ENCODE data around the gene PRR19.
"Not testable (repeated sequence)": the region's sequence is repeated elsewhere in the genome, so short reads cannot be mapped to it uniquely, and the experiment has no call there.

The PRR19 gene

GRCh38 chr19:42325308-42325895, 23.5 kb downstream of the PRR19 start, which contains the start of gene MEGF8:
Gene MEGF8, plus strand, starts transcription at chr19:42325635. Its CDS starts 609 bp downstream, at chr19:42326244.
- peak; percentile 97 for DNase-seq (ENCODE audit: low read depth, low spot score)

DNA sequence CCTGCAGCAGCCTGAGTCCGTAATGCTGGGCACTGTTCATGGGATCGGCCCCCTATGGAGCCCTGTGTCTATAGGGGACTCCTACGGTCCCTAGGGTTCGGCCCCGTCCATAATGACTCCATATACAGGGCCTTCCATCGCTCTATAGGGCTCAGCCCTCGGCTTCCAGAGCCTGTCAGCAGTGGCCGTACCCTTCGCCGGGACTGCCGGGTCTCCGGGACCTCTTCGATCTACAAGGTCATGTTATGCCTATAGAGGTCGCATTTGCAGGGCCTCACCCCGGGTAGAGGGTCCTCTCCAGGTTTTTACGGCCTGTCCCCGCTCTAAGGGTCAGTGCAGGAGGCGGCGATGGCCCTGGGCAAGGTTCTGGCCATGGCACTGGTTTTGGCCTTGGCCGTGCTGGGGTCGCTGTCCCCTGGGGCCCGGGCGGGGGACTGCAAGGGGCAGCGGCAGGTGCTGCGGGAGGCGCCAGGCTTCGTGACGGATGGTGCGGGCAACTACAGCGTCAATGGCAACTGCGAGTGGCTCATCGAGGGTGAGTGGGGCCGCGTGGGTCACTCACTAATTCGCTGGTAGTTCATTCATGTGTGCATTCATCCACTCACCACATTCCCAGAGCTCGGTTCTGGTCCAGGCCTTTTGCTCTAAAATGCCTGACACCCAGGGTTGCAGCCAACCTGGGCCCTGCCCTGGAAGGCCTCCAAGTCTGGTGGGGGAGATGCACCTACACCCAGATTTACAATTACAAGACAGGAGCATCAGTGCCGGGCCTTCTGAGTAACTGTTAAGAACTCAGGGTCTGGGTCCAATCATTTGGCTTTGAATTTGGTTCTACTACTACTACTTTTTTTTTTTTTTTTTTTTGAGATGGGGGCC, 24.2 kb downstream of the PRR19 start:
- DNase-seq (ENCODE audit: low read depth, low spot score) = no peak

DNA sequence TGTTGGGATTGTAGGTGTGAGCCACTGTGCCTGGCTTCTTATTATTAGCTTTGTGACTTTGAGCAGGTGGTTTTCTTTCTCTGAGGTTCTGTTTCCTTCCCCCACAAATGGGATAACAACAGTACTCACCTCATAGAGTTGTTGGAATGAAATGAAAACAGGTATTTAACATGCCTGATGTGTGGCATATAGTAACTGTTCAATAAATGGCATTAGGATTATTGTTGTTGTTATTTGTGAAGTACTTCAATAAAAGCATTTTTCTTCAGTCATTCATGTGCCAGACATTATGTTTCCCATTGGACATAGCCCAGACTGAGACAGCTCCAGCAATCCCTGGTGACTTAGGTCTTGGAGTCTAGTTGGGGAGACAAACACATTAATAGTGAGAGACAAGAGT, 25.0 kb downstream of the PRR19 start:
- no peak for DNase-seq (ENCODE audit: low read depth, low spot score)

- no peak for DNase-seq (ENCODE audit: low read depth, low spot score)
Measured at GRCh38 chr19:42327381-42327780, 25.4 kb downstream of the PRR19 start.

- no peak for DNase-seq (ENCODE audit: low read depth, low spot score)
Measured at GRCh38 chr19:42328106-42328505, 26.2 kb downstream of the PRR19 start.

- DNase-seq (ENCODE audit: low read depth, low spot score) = no peak
Measured at GRCh38 chr19:42328854-42329253, 26.9 kb downstream of the PRR19 start.

- no peak for DNase-seq (ENCODE audit: low read depth, low spot score)
Measured at GRCh38 chr19:42330241-42330711, 28.3 kb downstream of the PRR19 start.

DNA sequence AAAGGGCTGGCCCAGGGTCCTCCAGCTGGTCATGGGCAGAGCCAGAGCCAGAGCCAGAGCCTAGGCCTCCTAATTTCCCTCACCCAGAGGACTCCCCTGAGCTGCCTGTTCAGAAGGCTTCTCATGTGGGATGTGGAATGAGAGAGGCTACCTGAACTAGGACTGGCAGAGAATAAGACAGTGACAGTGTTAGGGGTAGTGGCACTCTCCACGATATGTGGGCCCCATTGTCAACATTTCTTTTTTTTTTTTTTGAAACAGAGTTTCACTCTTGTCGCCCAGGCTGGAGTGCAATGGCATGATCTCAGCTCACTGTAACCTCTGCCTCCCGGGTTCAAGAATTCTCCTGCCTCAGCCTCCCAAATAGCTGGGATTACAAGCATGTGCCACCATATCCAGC, 29.4 kb downstream of the PRR19 start:
- DNase-seq (ENCODE audit: low read depth, low spot score) = not testable (repeated sequence)

- DNase-seq (ENCODE audit: low read depth, low spot score) = no peak
Measured at GRCh38 chr19:42332059-42332458, 30.1 kb downstream of the PRR19 start.

- no peak for DNase-seq (ENCODE audit: low read depth, low spot score)
Measured at GRCh38 chr19:42333018-42333417, 31.1 kb downstream of the PRR19 start.

GRCh38 chr19:42333975-42334696, 32.2 kb downstream of the PRR19 start:
- DNase-seq (ENCODE audit: low read depth, low spot score) = no peak

- DNase-seq (ENCODE audit: low read depth, low spot score) = no peak
Measured at GRCh38 chr19:42334697-42335373, 32.9 kb downstream of the PRR19 start.

GRCh38 chr19:42335374-42335936, 33.5 kb downstream of the PRR19 start:
- DNase-seq (ENCODE audit: low read depth, low spot score) = no peak

DNA sequence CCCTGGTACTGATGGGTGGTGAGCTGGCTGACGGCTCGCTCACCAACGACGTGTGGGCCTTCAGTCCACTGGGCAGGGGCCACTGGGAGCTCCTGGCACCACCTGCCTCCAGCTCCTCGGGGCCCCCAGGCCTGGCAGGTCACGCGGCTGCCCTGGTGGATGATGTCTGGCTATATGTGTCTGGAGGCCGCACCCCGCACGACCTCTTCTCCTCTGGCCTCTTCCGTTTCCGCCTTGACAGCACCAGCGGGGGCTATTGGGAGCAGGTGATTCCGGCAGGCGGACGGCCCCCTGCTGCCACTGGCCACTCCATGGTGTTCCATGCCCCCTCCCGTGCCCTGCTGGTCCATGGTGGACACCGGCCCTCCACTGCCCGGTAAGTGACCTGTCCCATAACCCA, 34.0 kb downstream of the PRR19 start:
- DNase-seq (ENCODE audit: low read depth, low spot score) = no peak

DNA sequence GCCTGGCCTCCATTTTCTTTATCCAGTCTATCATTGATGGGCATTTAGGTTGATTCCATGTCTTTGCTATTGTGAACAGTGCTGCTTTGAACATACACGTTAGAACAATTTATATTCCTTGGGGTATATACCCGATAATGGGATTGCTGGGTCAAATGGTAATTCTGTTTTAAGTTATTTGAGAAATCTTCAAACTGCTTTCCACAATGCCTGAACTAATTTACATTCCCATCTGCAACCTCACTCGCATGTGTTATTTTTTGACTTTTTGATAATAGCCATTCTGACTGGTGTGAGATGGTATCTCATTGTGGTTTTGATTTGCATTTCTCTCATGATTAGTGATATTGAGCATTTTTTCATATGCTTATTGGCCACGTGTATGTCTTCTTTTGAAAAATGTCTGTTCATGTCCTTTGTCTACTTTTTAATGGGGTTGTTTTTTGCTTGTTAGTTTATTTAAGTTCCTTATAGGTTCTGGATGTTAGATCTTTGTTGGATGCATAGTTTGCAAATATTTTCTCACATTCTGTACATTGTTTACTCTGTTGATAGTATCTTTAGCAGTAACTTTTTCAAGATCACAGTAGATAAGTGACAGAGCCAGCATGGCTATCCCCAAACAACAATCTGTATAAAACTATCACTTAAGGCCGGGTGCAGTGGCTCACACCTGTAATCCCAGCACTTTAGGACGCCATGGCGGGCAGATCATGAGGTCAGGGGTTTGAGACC, 37.4 kb downstream of the PRR19 start:
- not testable (repeated sequence) for DNase-seq (ENCODE audit: low read depth, low spot score)

- DNase-seq (ENCODE audit: low read depth, low spot score) = not testable (repeated sequence)
Measured at GRCh38 chr19:42339922-42340321, 38.0 kb downstream of the PRR19 start.

DNA sequence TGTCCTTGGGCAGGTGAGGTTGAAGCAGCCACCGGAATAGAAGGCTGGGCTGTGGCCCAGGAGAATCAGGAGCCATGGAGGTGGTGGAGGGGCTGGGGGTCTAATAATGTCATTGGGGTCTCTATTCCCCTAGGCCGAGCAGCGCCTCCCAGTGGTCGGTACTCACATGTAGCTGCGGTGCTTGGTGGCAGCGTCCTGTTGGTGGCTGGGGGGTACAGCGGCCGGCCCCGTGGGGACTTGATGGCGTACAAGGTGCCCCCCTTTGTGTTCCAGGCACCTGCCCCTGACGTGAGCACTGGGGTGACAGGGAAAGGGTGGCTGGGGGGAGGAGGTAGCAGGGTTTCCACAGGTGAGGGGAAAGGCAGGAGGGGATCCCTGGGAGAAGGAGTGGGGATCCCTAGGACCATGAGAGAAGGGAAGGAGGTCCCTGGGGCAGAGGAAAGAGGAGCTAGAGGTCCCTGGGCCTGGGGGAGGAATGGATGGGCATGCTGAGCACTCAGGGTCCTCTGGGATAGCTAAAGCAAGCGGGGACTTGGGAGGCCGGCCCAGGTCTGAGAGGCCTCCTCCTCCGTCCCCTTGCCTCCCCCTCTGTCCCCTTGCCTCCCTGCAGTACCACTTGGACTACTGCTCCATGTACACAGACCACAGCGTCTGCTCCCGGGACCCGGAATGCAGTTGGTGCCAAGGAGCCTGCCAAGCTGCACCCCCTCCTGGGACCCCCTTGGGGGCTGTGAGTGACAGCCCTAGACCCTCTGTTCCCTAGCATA, 41.6 kb downstream of the PRR19 start:
- DNase-seq (ENCODE audit: low read depth, low spot score) = no peak

- no peak for DNase-seq (ENCODE audit: low read depth, low spot score)
Measured at GRCh38 chr19:42344336-42344893, 42.5 kb downstream of the PRR19 start.

GRCh38 chr19:42345191-42345812, 43.4 kb downstream of the PRR19 start:
- no peak for DNase-seq (ENCODE audit: low read depth, low spot score)

Measured in activated CD4-positive, CD25-positive, alpha-beta regulatory T cell treated with anti-CD3 and anti-CD28 coated beads, Interleukin-2, amount 50 U/mL, for 16 hours (primary cell).